Esophagus squamous epithelium (tissue), 4 donors: Measurements from ENCODE around the gene UMAD1.

Experiments used
- CTCF ChIP-seq, 6 experiments: fragments of 450-650 bp in 4 of 6; fragments of 200-600 bp in 2 of 6; sonication (generic) in 2 of 6; IDR thresholded peaks; one replicate each; pipeline ENCODE4 v1.5.1; 2016 to 2019; ENCODE audit warnings: antibody characterized with exemption in 6 of 6, mild to moderate bottlenecking in 4 of 6, moderate library complexity in 4 of 6
- POLR2A ChIP-seq, 4 donors: fragments of 450-650 bp; IDR thresholded peaks; one replicate each; pipeline ENCODE4 v1.6.1; 2017; ENCODE audit warnings: antibody characterized with exemption in 4 of 4, mild to moderate bottlenecking in 4 of 4, moderate library complexity in 3 of 4

- TF ChIP-seq CTCF (IDR thresholded peaks at IDR 0.05) (no peak), POLR2A (IDR thresholded peaks at IDR 0.05) (no peak)
Observed at GRCh38 chr7:7614018-7614741, 26.4 kb upstream of the UMAD1 start.
